DOHH2 (cell line): Measurements from ENCODE around the gene FYB1.

Experiments used
- CTCF ChIP-seq: fragments of 200-600 bp; sonication (generic); IDR thresholded peaks from one replicate; pipeline ENCODE4 v1.5.1; 2014; ENCODE audit warnings: antibody characterized with exemption, mild to moderate bottlenecking, low read depth, low read length; ENCODE audit not compliant: poor library complexity, severe bottlenecking
- EZH2phosphoT487 ChIP-seq: fragments of 200-600 bp; sonication (generic); IDR thresholded peaks from 2 replicates; pipeline ENCODE4 v1.6.1; 2017; ENCODE audit warnings: borderline replicate concordance, mild to moderate bottlenecking, antibody characterized with exemption, low read length, moderate library complexity, mixed read lengths

- TF ChIP-seq CTCF (no peak), EZH2phosphoT487 (no peak)
Observed at GRCh38 chr5:39108987-39109386, 110.4 kb downstream of the FYB1 start.
